G401 (cell line): ENCODE data around the gene TMEM45A. TPM values are rescaled to one million over a fixed set of nuclear protein-coding genes. Genes with fewer than 3 reads are reported as not detected.
"Not testable (repeated sequence)": the region's sequence is repeated elsewhere in the genome, so short reads cannot be mapped to it uniquely, and the experiment has no call there.

ENCODE experiments used
- DNase-seq: peaks from one replicate; pipeline ENCODE4 v3.0.0-alpha.2; 2015; ENCODE audit warnings: low spot score
- in situ Hi-C: cut with HindIII; loops from 2 replicates; pipeline ENCODE4 v1.10.0; 2016; ENCODE audit warnings: low sequenced_read_pairs, mixed read lengths
- total RNA-seq: library from RNA; depleted of rRNA; stranded (reverse); fragments of >200 nt; shearing (Covaris generic); gene quantifications from 2 replicates; pipeline ENCODE4 v1.2.3, GENCODE V29; 2014

The TMEM45A gene
- total RNA-seq, 1 experiment from 2014 or later: 2.2 TPM

DNA sequence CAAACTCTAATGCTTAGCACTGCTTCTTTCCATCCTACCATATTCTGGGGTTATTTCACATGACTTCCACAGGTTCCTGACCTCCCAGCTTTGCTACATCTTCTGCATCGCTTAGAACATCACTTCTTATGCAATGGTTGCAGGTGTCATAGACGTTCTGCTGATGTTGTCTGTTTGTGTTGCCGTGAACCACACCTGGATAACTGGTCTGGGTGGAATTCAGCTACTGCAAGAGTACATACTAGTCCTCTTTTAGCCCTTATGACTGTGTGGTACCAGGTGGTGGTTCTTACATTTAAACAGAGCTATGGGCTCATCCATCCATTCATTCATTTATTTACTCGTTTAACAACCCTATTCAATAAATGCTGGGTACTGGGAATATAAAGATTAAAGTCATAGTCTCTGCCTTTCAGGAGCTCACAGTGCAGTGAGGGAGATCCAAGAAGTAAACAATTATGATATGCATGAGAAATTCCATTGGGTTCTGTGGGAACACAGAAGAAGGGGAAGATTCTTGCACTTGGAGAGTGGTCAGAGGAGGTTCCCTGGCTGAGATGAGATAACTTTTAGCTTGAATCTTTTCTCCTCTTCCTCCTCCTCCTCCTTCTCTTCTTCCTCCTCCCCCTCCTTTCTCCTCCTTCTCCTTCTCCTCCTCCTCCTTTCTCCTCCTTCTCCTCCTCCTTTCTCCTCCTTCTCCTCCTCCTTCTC is 30.8 kb downstream of the TMEM45A start:
- in situ Hi-C loops: no loop called here
- no peak for DNase-seq

- in situ Hi-C loops: no loop called here
- DNase-seq: no peak
Measured at GRCh38 chr3:100525753-100526612, 33.6 kb downstream of the TMEM45A start.

DNA sequence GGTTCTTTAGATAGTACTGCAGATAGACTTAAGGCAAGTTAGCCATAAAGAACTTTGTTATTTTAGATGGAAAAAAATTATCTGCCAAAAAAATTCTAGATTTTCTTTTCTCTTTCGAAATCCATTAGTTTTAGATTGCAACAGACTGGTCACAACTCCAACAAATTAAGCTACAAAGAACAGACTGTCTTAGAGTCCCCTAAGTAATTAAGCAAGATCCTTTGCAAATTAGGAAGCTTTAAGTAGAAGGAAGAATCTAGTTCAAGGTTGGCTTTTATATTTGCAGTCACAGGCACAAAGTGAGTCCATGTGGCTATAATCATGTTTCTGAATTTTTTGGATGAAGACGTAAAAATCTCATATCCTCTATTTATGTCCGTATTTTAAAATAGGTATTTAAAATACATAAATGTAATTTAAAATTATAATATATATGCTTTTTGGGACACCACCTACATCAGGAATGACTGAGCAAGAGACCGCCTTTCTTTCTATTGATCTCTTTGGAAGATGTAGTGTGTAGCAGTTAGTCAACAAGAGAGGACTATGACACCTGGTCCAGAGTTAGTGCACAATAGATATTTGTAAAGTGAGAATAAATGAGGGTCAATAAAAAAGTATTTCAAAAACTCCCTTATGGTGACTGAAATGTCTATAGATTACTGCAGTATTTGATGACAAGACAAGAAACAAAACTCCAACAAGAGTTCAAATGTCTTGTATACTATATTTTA is 34.4 kb downstream of the TMEM45A start:
- in situ Hi-C loops: no loop called here
- no peak for DNase-seq

- DNase-seq: no peak
Measured at GRCh38 chr3:100527347-100527735, 34.9 kb downstream of the TMEM45A start.

DNA sequence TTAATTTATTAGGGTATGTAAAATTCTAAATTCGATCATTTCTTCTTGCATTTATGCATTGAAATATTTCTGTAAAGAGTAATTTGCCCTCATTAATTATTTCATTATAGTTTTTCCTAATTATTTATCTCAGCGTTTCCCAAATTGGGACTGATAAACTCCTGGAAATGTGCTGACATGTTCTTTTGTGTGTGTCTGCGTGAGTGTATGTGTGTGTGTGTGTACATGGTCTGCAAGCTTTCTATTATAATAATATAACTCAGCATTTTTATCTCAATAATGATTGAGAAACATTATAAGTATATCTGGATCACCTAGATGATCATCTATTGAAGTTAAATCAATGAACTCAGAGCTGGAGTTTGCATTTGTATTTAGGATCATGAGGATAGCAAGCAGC is 38.7 kb downstream of the TMEM45A start:
- in situ Hi-C loops: no loop called here
- DNase-seq: no peak

More at GRCh38 chr3:100527347-100527735, 34.9 kb downstream of the TMEM45A start:
- in situ Hi-C loops: no loop called here

GRCh38 chr3:100532411-100532810 is 40.0 kb downstream of the TMEM45A start:
- in situ Hi-C loops: no loop called here
- no peak for DNase-seq

GRCh38 chr3:100533176-100533575 is 40.8 kb downstream of the TMEM45A start:
- in situ Hi-C loops: no loop called here
- no peak for DNase-seq

GRCh38 chr3:100535610-100535943 is 43.2 kb downstream of the TMEM45A start:
- in situ Hi-C loops: no loop called here

GRCh38 chr3:100536093-100536492 is 43.7 kb downstream of the TMEM45A start:
- no peak for DNase-seq
- in situ Hi-C loops: no loop called here

More at GRCh38 chr3:100535610-100535943, 43.2 kb downstream of the TMEM45A start:
- no peak for DNase-seq

- in situ Hi-C loops: no loop called here
- DNase-seq: no peak
Measured at GRCh38 chr3:100537646-100538338, 45.4 kb downstream of the TMEM45A start.

DNA sequence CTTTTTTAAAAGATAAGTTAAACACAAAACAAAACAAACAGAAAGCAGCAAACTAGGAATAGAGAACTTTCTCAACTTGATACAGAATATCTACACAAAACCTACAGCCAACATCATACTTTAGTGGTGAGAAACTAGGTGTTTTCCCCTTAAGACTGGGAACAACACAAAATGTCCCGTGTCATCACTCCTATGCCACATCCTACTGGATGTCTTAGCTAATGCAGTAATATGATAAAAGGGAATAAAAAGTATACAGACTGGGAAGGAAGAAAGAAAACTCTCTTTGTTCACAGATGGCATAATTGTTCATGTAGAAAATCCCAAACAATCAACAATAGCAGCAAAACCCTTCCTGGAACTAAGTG is 45.9 kb downstream of the TMEM45A start:
- no peak for DNase-seq
- in situ Hi-C loops: no loop called here

DNA sequence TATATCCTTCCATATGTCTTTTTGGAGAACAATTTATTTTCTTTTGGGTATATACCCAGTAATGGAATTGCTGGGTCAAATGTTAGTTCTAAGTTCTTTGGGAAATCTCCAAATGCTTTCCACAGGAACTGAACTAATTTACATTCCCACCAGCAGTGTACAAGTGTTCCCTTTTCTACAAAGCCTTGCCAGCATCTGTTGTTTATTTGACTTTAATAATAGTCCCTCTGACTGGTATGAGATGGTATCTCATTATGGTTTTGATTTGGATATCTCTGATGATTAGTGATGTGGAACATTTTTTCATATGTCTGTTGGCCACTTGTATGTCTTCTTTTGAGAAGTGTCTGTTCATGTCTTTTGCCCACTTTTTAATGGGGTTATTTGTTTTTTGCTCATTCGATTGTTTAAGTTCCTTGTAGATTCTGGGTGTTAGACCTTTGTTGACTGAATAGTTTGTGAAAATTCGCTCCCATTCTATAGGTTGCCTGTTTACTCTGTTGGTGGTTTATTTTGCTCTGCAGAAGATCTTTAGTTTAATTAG is 48.4 kb downstream of the TMEM45A start:
- in situ Hi-C loops: no loop called here
- DNase-seq: no peak

GRCh38 chr3:100541428-100541827 is 49.0 kb downstream of the TMEM45A start:
- in situ Hi-C loops, DNase-seq: not testable (repeated sequence)

DNA sequence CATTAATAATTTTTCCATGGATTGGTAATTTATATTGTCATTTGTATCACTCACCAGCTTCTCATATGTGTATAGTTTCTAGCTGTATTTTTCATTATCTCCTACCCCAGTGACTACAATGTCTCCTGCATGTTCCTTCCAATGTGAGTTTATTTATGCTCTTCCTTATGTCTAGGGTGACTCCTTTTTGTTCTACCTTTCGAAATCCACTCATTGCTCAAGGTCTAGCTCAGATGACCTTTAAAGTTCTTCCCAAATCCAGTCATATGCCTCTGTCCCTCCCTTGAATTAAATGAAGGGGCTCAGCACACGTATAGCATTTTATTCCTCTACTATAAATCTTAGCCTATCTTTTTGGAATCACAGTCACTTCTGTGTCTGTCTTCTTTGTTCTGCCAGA is 53.0 kb downstream of the TMEM45A start:
- in situ Hi-C loops: no loop called here

GRCh38 chr3:100546020-100546744 is 53.8 kb downstream of the TMEM45A start:
- no peak for DNase-seq
- in situ Hi-C loops: no loop called here

More for the DNA sequence above, 53.0 kb downstream of the TMEM45A start:
- DNase-seq: no peak

DNA sequence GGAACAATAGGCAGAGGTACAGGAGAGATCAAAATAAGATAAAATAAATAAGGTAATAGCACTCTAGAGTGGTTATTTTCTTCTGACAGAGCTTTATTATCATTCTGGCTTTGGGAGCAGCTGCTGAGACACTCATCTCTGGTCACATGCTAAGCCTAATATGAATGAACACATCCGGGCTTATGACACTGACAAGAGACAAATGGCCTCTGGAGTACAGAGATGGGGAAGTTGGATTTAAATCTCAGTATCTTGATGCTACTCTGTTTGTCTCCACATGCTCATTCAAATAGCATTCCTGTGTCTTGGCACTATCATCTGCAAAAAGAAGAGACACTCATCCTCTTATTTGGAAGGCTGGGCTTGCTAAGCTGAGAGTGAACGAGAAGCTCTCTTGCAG is 55.6 kb downstream of the TMEM45A start:
- in situ Hi-C loops: no loop called here

DNA sequence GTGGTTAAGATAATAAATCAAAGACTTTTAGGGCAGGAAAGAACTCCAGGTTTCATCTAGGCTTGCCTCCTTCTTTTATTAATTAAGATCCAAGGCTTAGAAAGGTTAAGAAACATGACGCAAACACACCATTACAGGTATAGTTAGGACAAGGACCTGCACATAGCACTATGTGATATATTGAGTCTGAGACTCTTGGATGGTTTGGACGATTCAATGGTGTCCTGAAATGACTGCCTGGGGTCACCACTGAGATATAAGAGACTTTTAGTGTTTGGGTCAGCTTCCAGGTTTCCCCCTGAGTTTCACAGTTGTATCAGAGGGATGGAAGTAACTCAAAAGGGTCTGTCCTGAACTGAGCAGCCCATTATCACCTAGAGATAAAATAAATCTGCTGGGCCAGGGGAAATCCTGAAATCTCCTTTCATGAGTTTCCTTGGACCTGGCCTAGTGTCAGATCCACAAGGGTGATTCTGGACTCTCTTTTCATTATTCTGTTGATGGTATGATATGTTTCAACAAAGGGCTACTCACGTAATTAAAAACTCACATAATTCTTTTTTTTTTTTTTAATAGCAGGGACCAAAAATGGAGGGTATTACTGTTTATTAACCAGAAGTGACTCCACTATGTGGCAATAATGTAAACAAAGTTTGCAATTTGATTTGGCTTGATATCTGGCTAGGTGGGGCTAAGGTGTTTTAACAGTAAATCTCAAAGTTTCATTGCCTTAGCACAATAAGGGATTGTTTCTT is 61.4 kb downstream of the TMEM45A start:
- no peak for DNase-seq
- in situ Hi-C loops: no loop called here

More for the DNA sequence above, 55.6 kb downstream of the TMEM45A start:
- no peak for DNase-seq

GRCh38 chr3:100554373-100554676 is 61.9 kb downstream of the TMEM45A start:
- DNase-seq: no peak
- in situ Hi-C loops: no loop called here
